Measurements from ENCODE around the gene ARID3A.

ARID3A gene

GRCh38 chr19:954272-954671, 28.4 kb downstream of the ARID3A start:
- Histone ChIP-seq H3K9me3 (replicated peaks in 1 of 2; ENCODE audit: control insufficient read depth in 2 of 2, insufficient read depth in 1 of 2, low read depth in 1 of 2, low read length in 2 of 2) (no peaks in the 10 kb centered on the region), H3K23ac (ENCODE audit: low read depth, low read length, poor library complexity) (peak overlapping the region; percentile 65), H3K36me3 (replicated peaks in 1 of 2; ENCODE audit: control insufficient read depth in 2 of 2, insufficient read depth in 2 of 2, low read length in 2 of 2) (peaks cover 4 to 9% of the 10 kb centered on the region in 2 donors), H3K9ac (ENCODE audit: low read depth, low read length, poor library complexity) (peak overlapping the region; percentile 44), H2AK5ac (ENCODE audit: low read depth, low read length) (peak overlapping the region; percentile 95), H3K27ac (replicated peaks; ENCODE audit: low read length) (peak overlapping the region; percentile 96), H4K8ac (ENCODE audit: low read depth, low read length) (no peak overlapping the region), H3K4me3 (ENCODE audit: low read length in 2 of 2) (no peak overlapping the region), H3K79me1 (ENCODE audit: low read depth, low read length) (peaks cover 20% of the 10 kb centered on the region), H3K18ac (ENCODE audit: low read length) (peak overlapping the region; percentile 96), H2BK12ac (ENCODE audit: low read length) (peak overlapping the region; percentile 47), H3K14ac (ENCODE audit: low read length) (peak overlapping the region; percentile 38), H2BK120ac (ENCODE audit: low read depth, low read length) (peak overlapping the region; percentile 100), H3K4me1 (ENCODE audit: control insufficient read depth in 2 of 2, insufficient read depth in 1 of 2, low read depth in 1 of 2, low read length in 2 of 2) (peaks cover 35 to 38% of the 10 kb centered on the region in 2 donors), H4K91ac (ENCODE audit: low read depth, low read length, poor library complexity) (peak overlapping the region; percentile 30), H2BK15ac (ENCODE audit: low read length) (peak overlapping the region; percentile 71), H3K4ac (ENCODE audit: low read length) (peak overlapping the region; percentile 93), H2AFZ (ENCODE audit: low read length) (no peak overlapping the region), H2BK5ac (ENCODE audit: low read length) (peak overlapping the region; percentile 96), H3K27me3 (ENCODE audit: control insufficient read depth in 3 of 3, insufficient read depth in 3 of 3, low read depth in 1 of 3, low read length in 3 of 3) (no peaks in the 10 kb centered on the region), H3K4me2 (ENCODE audit: insufficient read depth, low read length, poor library complexity, severe bottlenecking) (no peak overlapping the region)
- WGBS, 2 donors (ENCODE audit: extremely low coverage in 2 of 2, insufficient read length in 2 of 2, insufficient replicate concordance in 1 of 2) = no CpG with 5 or more reads among the region's 14 CpGs
- DNase-seq (ENCODE audit: low spot score) = no peak

DNA sequence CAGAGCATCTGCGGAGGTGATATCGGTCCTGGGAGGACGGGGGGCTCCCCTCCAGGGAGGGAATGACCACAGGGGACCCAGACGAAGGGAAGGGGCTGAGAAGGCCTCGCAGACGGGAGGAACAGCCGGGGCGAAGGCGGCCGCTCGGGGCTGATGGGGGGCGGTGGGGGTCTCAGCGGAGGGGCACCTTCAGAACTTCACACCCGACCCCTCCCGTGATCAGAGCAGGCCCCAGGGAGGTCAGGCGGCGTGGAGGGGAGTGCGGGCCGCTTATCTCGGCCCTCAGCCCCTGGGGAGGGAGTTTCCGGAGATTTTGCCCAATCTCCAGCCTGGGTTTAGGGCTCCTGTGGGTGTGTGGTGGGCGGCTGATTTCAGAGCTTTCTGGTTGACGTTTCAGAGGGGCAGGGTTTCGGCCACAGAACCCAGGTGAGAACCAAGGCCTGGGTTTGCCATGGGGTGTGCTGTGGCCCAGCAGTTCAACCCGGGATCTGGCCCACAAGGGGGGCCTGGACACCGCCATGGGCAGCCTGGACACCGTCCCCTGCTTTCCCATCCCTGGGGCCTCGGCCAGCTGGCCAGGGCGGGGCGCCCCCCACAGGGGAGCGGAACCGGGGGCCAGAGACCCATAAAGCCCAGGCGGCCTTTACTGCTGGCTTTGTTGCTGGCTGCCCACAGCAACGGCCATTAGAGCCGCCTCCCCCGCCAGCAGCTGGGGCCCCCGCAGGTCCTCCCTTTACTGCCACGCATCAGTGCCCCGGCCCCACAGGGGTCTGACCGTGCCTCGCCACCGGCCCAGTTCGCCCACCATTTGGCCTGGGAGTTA, 29.0 kb downstream of the ARID3A start:
- H3K79me1 ChIP-seq (ENCODE audit: low read depth, low read length) = peaks cover 24% of the 10 kb centered on the region
- peak overlapping the region; percentile 96 for H2BK5ac ChIP-seq (ENCODE audit: low read length)
- H2BK15ac ChIP-seq (ENCODE audit: low read length) = peak overlapping the region; percentile 71
- peak overlapping the region; percentile 93 for H3K4ac ChIP-seq (ENCODE audit: low read length)
- H3K36me3 ChIP-seq (replicated peaks in 1 of 2; ENCODE audit: control insufficient read depth in 2 of 2, insufficient read depth in 2 of 2, low read length in 2 of 2) = peaks cover 8 to 15% of the 10 kb centered on the region in 2 donors
- H3K27ac ChIP-seq (replicated peaks; ENCODE audit: low read length) = peak overlapping the region; percentile 96
- H3K27me3 ChIP-seq (ENCODE audit: control insufficient read depth in 3 of 3, insufficient read depth in 3 of 3, low read depth in 1 of 3, low read length in 3 of 3) = no peaks in the 10 kb centered on the region
- peak overlapping the region; percentile 96 for H3K18ac ChIP-seq (ENCODE audit: low read length)
- peak overlapping the region; percentile 100 for H2BK120ac ChIP-seq (ENCODE audit: low read depth, low read length)
- H2BK12ac ChIP-seq (ENCODE audit: low read length) = peak overlapping the region; percentile 91
- H3K14ac ChIP-seq (ENCODE audit: low read length) = peak overlapping the region; percentile 38
- H3K4me2 ChIP-seq (ENCODE audit: insufficient read depth, low read length, poor library complexity, severe bottlenecking) = no peak overlapping the region
- no peak for DNase-seq (ENCODE audit: low spot score)
- peak overlapping the region; percentile 30 for H4K91ac ChIP-seq (ENCODE audit: low read depth, low read length, poor library complexity)
- no peak overlapping the region for H3K4me3 ChIP-seq (ENCODE audit: low read length in 2 of 2)
- H3K9ac ChIP-seq (ENCODE audit: low read depth, low read length, poor library complexity) = peak overlapping the region; percentile 73
- H3K23ac ChIP-seq (ENCODE audit: low read depth, low read length, poor library complexity) = peak overlapping the region; percentile 65
- no peak overlapping the region for H2AFZ ChIP-seq (ENCODE audit: low read length)
- H3K9me3 ChIP-seq (replicated peaks in 1 of 2; ENCODE audit: control insufficient read depth in 2 of 2, insufficient read depth in 1 of 2, low read depth in 1 of 2, low read length in 2 of 2) = no peaks in the 10 kb centered on the region
- no CpG with 5 or more reads among the region's 43 CpGs for WGBS, 2 donors (ENCODE audit: extremely low coverage in 2 of 2, insufficient read length in 2 of 2, insufficient replicate concordance in 1 of 2)
- peaks cover 35 to 41% of the 10 kb centered on the region in 2 donors for H3K4me1 ChIP-seq (ENCODE audit: control insufficient read depth in 2 of 2, insufficient read depth in 1 of 2, low read depth in 1 of 2, low read length in 2 of 2)
- H2AK5ac ChIP-seq (ENCODE audit: low read depth, low read length) = peak overlapping the region; percentile 95
- H4K8ac ChIP-seq (ENCODE audit: low read depth, low read length) = peak overlapping the region; percentile 33

- Histone ChIP-seq H3K18ac (ENCODE audit: low read length) (peak overlapping the region; percentile 98), H3K4me2 (ENCODE audit: insufficient read depth, low read length, poor library complexity, severe bottlenecking) (peak overlapping the region; percentile 45), H3K4me1 (ENCODE audit: control insufficient read depth in 2 of 2, insufficient read depth in 1 of 2, low read depth in 1 of 2, low read length in 2 of 2) (peaks cover 35 to 49% of the 10 kb centered on the region in 2 donors), H2BK15ac (ENCODE audit: low read length) (peak overlapping the region; percentile 58), H2AK5ac (ENCODE audit: low read depth, low read length) (peak overlapping the region; percentile 95), H3K79me1 (ENCODE audit: low read depth, low read length) (peaks cover 36% of the 10 kb centered on the region), H3K9me3 (replicated peaks in 1 of 2; ENCODE audit: control insufficient read depth in 2 of 2, insufficient read depth in 1 of 2, low read depth in 1 of 2, low read length in 2 of 2) (no peaks in the 10 kb centered on the region), H2BK12ac (ENCODE audit: low read length) (peak overlapping the region; percentile 91), H2BK120ac (ENCODE audit: low read depth, low read length) (peak overlapping the region; percentile 99), H2BK5ac (ENCODE audit: low read length) (peak overlapping the region; percentile 96), H3K9ac (ENCODE audit: low read depth, low read length, poor library complexity) (peak overlapping the region; percentile 24), H4K91ac (ENCODE audit: low read depth, low read length, poor library complexity) (peak overlapping the region; percentile 99), H3K23ac (ENCODE audit: low read depth, low read length, poor library complexity) (peak overlapping the region; percentile 16), H3K27ac (replicated peaks; ENCODE audit: low read length) (peak overlapping the region; percentile 96), H3K27me3 (ENCODE audit: control insufficient read depth in 3 of 3, insufficient read depth in 3 of 3, low read depth in 1 of 3, low read length in 3 of 3) (no peaks in the 10 kb centered on the region), H3K4ac (ENCODE audit: low read length) (peak overlapping the region; percentile 43), H3K36me3 (replicated peaks in 1 of 2; ENCODE audit: control insufficient read depth in 2 of 2, insufficient read depth in 2 of 2, low read length in 2 of 2) (peaks cover 14 to 27% of the 10 kb centered on the region in 2 donors), H3K14ac (ENCODE audit: low read length) (peak overlapping the region; percentile 92), H2AFZ (ENCODE audit: low read length) (no peak overlapping the region), H3K4me3 (ENCODE audit: low read length in 2 of 2) (no peak overlapping the region), H4K8ac (ENCODE audit: low read depth, low read length) (peak overlapping the region; percentile 65)
- WGBS, 2 donors (ENCODE audit: extremely low coverage in 2 of 2, insufficient read length in 2 of 2, insufficient replicate concordance in 1 of 2) = no CpG with 5 or more reads among the region's 55 CpGs
- DNase-seq (ENCODE audit: low spot score) = peak; percentile 90
These were observed 30.2 kb downstream of the ARID3A start for GRCh38 chr19:955803-956765.

Measured in neuronal stem cell (in vitro differentiated cells).